A549 (cell line): ENCODE results near the gene DPYSL4.

ENCODE experiments used
- BCL3 ChIP-seq: fragments of >200 bp; sonication (Bioruptor Twin); formaldehyde crosslinking; IDR thresholded peaks from 3 replicates; pipeline ENCODE4 v1.6.1; 2016
- CBX8 ChIP-seq: fragments of 200-600 bp; sonication (generic); IDR thresholded peaks from 2 replicates; pipeline ENCODE4 v1.6.1; 2016
- CHD4 ChIP-seq: fragments of 200-600 bp; sonication (generic); IDR thresholded peaks from 2 replicates; pipeline ENCODE4 v1.6.1; 2016; ENCODE audit warnings: antibody characterized with exemption, mild to moderate bottlenecking, borderline replicate concordance
- CTCF ChIP-seq: fragments of >200 bp; sonication (Bioruptor Twin); formaldehyde crosslinking; IDR thresholded peaks from 3 replicates; pipeline ENCODE4 v1.5.1; 2016
- EP300 ChIP-seq, 2 experiments: fragments of >200 bp; sonication (Bioruptor Twin); formaldehyde crosslinking; IDR thresholded peaks; 2 replicates in 1 of 2; 3 replicates in 1 of 2; pipeline ENCODE4 v1.6.1; 2016 to 2017
- ESRRA ChIP-seq: fragments of 150-350 bp; IDR thresholded peaks from 2 replicates; pipeline ENCODE4 v1.6.1; 2014; ENCODE audit warnings: mild to moderate bottlenecking, low read length, borderline replicate concordance
- HDAC2 ChIP-seq: fragments of 200-600 bp; sonication (generic); IDR thresholded peaks from 2 replicates; pipeline ENCODE4 v1.6.1; 2016
- JUNB ChIP-seq: fragments of >200 bp; sonication (Bioruptor Twin); formaldehyde crosslinking; IDR thresholded peaks from 2 replicates; pipeline ENCODE4 v1.6.1; 2016
- MAX ChIP-seq: IDR thresholded peaks from 2 replicates; pipeline ENCODE4 v1.6.1; 2012
- RCOR1 ChIP-seq: fragments of 150-350 bp; IDR thresholded peaks from 2 replicates; pipeline ENCODE4 v1.6.1; 2014; ENCODE audit warnings: antibody characterized with exemption, low read length, low read depth
- RFX5 ChIP-seq: fragments of 450-650 bp; IDR thresholded peaks from 2 replicates; pipeline ENCODE4 v1.7.1; 2014; ENCODE audit warnings: antibody characterized with exemption, mild to moderate bottlenecking, moderate library complexity
- USF2 ChIP-seq: fragments of 450-650 bp; IDR thresholded peaks from 2 replicates; pipeline ENCODE4 v1.6.1; 2014; ENCODE audit warnings: antibody characterized with exemption

- TF ChIP-seq CTCF, result no peak
- TF ChIP-seq RCOR1, result no peak
- no peak for TF ChIP-seq USF2
- TF ChIP-seq RFX5, result no peak
- no peak for TF ChIP-seq CHD4
- no peak for TF ChIP-seq EP300 (IDR thresholded peaks at IDR 0.05)
- no peak for TF ChIP-seq JUNB
- TF ChIP-seq BCL3, result no peak
- TF ChIP-seq MAX, result no peak
- TF ChIP-seq CBX8, result no peak
- TF ChIP-seq ESRRA, result no peak
- no peak for TF ChIP-seq HDAC2
These were observed 11.8 kb downstream of the DPYSL4 start for GRCh38 chr10:132198381-132199181.
